SK-N-SH (cell line): ENCODE measurements around the gene NELFA. TPM values are rescaled to one million over a fixed set of nuclear protein-coding genes. Genes with fewer than 3 reads are reported as not detected.
"Not testable (repeated sequence)": the region's sequence is repeated elsewhere in the genome, so short reads cannot be mapped to it uniquely, and the experiment has no call there.

Experiments
- CTCF ChIA-PET: fragments of 300-600, 350-600 bp; formaldehyde crosslinking; extraction: SDS; loops from one replicate; lab custom pipeline; 2021; lab: Yijun Ruan, JAX
- POLR2A ChIA-PET: fragments of 350-600 bp; sonication (Branson Sonifier 250); formaldehyde crosslinking; extraction: SDS; loops from one replicate; lab custom pipeline; 2020; ENCODE audit warnings: antibody characterized with exemption, inconsistent platforms; lab: Yijun Ruan, JAX
- DNase-seq: peaks from one replicate; pipeline ENCODE4 v3.0.0; 2012
- H2AFZ ChIP-seq: fragments of 200-600 bp; sonication (generic); 2 replicates; pipeline ENCODE4 v1.8.1; 2016; ENCODE audit warnings: antibody characterized with exemption, mild to moderate bottlenecking, low read depth
- H3F3A ChIP-seq: fragments of 200-600 bp; sonication (generic); replicated peaks from 2 replicates; pipeline ENCODE3; 2016; ENCODE audit warnings: antibody characterized with exemption, mild to moderate bottlenecking; ENCODE audit not compliant: insufficient read depth
- H3K27ac ChIP-seq, 2 experiments: fragments of 200-500 bp in 1 of 2; fragments of 200-600 bp in 1 of 2; sonication (Bioruptor generic) in 1 of 2; sonication (generic), shearing (Covaris generic) in 1 of 2; 2 replicates each; pipeline versions ENCODE4 v1.5.1 to v1.6.1; 2014 to 2016; ENCODE audit warnings: low read depth in 2 of 2, inconsistent platforms in 1 of 2, low read length in 1 of 2, mild to moderate bottlenecking in 1 of 2, mixed read lengths in 1 of 2
- H3K27me3 ChIP-seq: fragments of 200-600 bp; sonication (generic), shearing (Covaris generic); 2 replicates; pipeline ENCODE4 v1.6.1; 2016; ENCODE audit warnings: mixed run types; ENCODE audit not compliant: insufficient read depth
- H3K36me3 ChIP-seq, 2 experiments: fragments of 200-500 bp in 1 of 2; fragments of 200-600 bp in 1 of 2; sonication (Bioruptor generic) in 1 of 2; sonication (generic) in 1 of 2; replicated peaks in 1 of 2; 2 replicates each; pipeline versions ENCODE3 to v1.5.1; 2014 to 2016; ENCODE audit warnings: low read length in 1 of 2, mild to moderate bottlenecking in 1 of 2; ENCODE audit not compliant: insufficient read depth in 2 of 2, control insufficient read depth in 1 of 2
- H3K4me1 ChIP-seq, 2 experiments: fragments of 200-500 bp in 1 of 2; fragments of 200-600 bp in 1 of 2; sonication (Bioruptor generic) in 1 of 2; sonication (generic), shearing (Covaris generic) in 1 of 2; 2 replicates each; pipeline versions ENCODE4 v1.5.1 to v1.6.1; 2014 to 2016; ENCODE audit warnings: low read depth in 1 of 2, low read length in 1 of 2, mixed run types in 1 of 2; ENCODE audit not compliant: insufficient read depth in 2 of 2, control insufficient read depth in 1 of 2
- H3K4me2 ChIP-seq: fragments of 200-600 bp; sonication (generic), shearing (Covaris generic); 2 replicates; pipeline ENCODE4 v1.6.1; 2017; ENCODE audit warnings: mixed run types
- H3K4me3 ChIP-seq, 2 experiments: fragments of 200-500 bp in 1 of 2; fragments of 200-600 bp in 1 of 2; sonication (Bioruptor generic) in 1 of 2; sonication (generic), shearing (Covaris generic) in 1 of 2; 2 replicates each; pipeline versions ENCODE4 v1.5.1 to v1.8.1; 2014 to 2016; ENCODE audit warnings: low read depth in 2 of 2, inconsistent platforms in 1 of 2, low read length in 1 of 2, mild to moderate bottlenecking in 1 of 2, mixed read lengths in 1 of 2, moderate library complexity in 1 of 2
- H3K79me2 ChIP-seq: fragments of 200-600 bp; sonication (generic); 2 replicates; pipeline ENCODE4 v1.8.1; 2017; ENCODE audit warnings: mild to moderate bottlenecking; ENCODE audit not compliant: insufficient read depth
- H3K9ac ChIP-seq: fragments of 200-600 bp; sonication (generic); 2 replicates; pipeline ENCODE4 v1.6.1; 2017; ENCODE audit warnings: mixed run types
- H3K9me2 ChIP-seq: fragments of 200-600 bp; sonication (generic); 2 replicates; pipeline ENCODE4 v1.6.1; 2017; ENCODE audit warnings: mixed run types
- H3K9me3 ChIP-seq: fragments of 200-600 bp; sonication (generic); 2 replicates; pipeline ENCODE4 v1.6.1; 2017; ENCODE audit warnings: mixed run types, mild to moderate bottlenecking, moderate library complexity
- H4K20me1 ChIP-seq: fragments of 200-600 bp; sonication (generic); 2 replicates; pipeline ENCODE4 v1.6.1; 2017; ENCODE audit warnings: mild to moderate bottlenecking, mixed run types; ENCODE audit not compliant: insufficient read depth
- CTCF ChIP-seq: fragments of 200-600 bp; sonication (generic); IDR thresholded peaks from 2 replicates; pipeline ENCODE4 v1.6.1; 2017; ENCODE audit warnings: antibody characterized with exemption, mild to moderate bottlenecking, moderate library complexity
- RFX5 ChIP-seq: IDR thresholded peaks from 2 replicates; pipeline ENCODE4 v1.6.1; 2012; ENCODE audit warnings: mild to moderate bottlenecking, improper control_type of control experiment, low read length
- YY1 ChIP-seq: IDR thresholded peaks from 2 replicates; pipeline ENCODE4 v1.4.0; 2012; ENCODE audit warnings: low read depth, mild to moderate bottlenecking
- WGBS: methylation state at CpG from one replicate; pipeline ENCODE4 v1.1.6; 2017; ENCODE audit warnings: low lambda C conversion rate; 5-methylcytosine and 5-hydroxymethylcytosine counted together
- polyA plus RNA-seq, 3 experiments: library from polyadenylated mRNA; depleted of rRNA; stranded (reverse); fragments of >200 nt; gene quantifications; 2 replicates each; pipeline ENCODE4 v1.2.3, GENCODE V29; 2012

NELFA gene
- polyA plus RNA-seq, 1 of the 3 experiments (the other 2 are of a cell fraction), result 26.8 TPM

- no peak for TF ChIP-seq CTCF
- TF ChIP-seq RFX5, result no peak
Measured at GRCh38 chr4:2006367-2006766, 2.4 kb downstream of the NELFA start (continued).

GRCh38 chr4:2003361-2003760 lies 5.4 kb downstream of the NELFA start:
- H3K27me3 ChIP-seq, POLR2A ChIA-PET, H3K4me3 ChIP-seq, H3K9me3 ChIP-seq, H2AFZ ChIP-seq, H3K4me2 ChIP-seq, DNase-seq, H3K27ac ChIP-seq, H3K4me1 ChIP-seq, H3K9ac ChIP-seq, H3K9me2 ChIP-seq, H3F3A ChIP-seq: not testable (repeated sequence)
- CTCF ChIA-PET, result interaction anchor here (1.9 kb wide), 1 partner anchor 104 kb away, joined by 5 read pairs; no protein-coding TSS in a partner anchor
- peaks cover 0 to 33% of the 10 kb centered on the region in 2 experiments for H3K36me3 ChIP-seq
- H4K20me1 ChIP-seq, result peaks cover 30% of the 10 kb centered on the region
- 93% methylated on average over 2 of the region's 2 CpGs for WGBS
- peaks cover 100% of the 10 kb centered on the region for H3K79me2 ChIP-seq

- H2AFZ ChIP-seq, H4K20me1 ChIP-seq, H3F3A ChIP-seq, DNase-seq, H3K9ac ChIP-seq, H3K4me3 ChIP-seq, H3K27ac ChIP-seq, POLR2A ChIA-PET, H3K4me2 ChIP-seq, H3K27me3 ChIP-seq, H3K9me2 ChIP-seq, H3K4me1 ChIP-seq: not testable (repeated sequence)
- WGBS, result 96% methylated on average over 4 of the region's 4 CpGs
- peaks cover 0 to 48% of the 10 kb centered on the region in 2 experiments for H3K36me3 ChIP-seq
- peaks cover 100% of the 10 kb centered on the region for H3K79me2 ChIP-seq
- H3K9me3 ChIP-seq, result peaks cover 17% of the 10 kb centered on the region
- CTCF ChIA-PET, result interaction anchor here (1.5 kb wide), 1 partner anchor 10 kb away, joined by 6 read pairs; the partner anchor contains the start of gene NELFA
Measured at GRCh38 chr4:1999308-1999707, 9.5 kb downstream of the NELFA start.

GRCh38 chr4:1998296-1998695 lies 10.5 kb downstream of the NELFA start:
- TF ChIP-seq YY1, result no peak
- Histone ChIP-seq H3K4me3 (no peak overlapping the region), H3K27ac (no peak overlapping the region), H4K20me1 (no peaks in the 10 kb centered on the region; the same call in none of the 2 replicates), H3K9me2 (no peaks in the 10 kb centered on the region), H3K4me2 (no peak overlapping the region), H3F3A (no peaks in the 10 kb centered on the region), H3K27me3 (no peaks in the 10 kb centered on the region), H3K4me1 (no peaks in the 10 kb centered on the region), H3K79me2 (peaks cover 100% of the 10 kb centered on the region), H3K9ac (no peak overlapping the region), H2AFZ (no peak overlapping the region), H3K9me3 (peaks cover 17% of the 10 kb centered on the region), H3K36me3 (peaks cover 0 to 41% of the 10 kb centered on the region in 2 experiments)
- no peak for DNase-seq
- WGBS, result 94% methylated on average over 7 of the region's 7 CpGs
- ChIA-PET CTCF (interaction anchor here (1.0 kb wide), 1 partner anchor 9 kb away, joined by 5 read pairs; no protein-coding TSS in a partner anchor), POLR2A (no interaction called here)
